Measurements from ENCODE around the gene IFT27.

DNA sequence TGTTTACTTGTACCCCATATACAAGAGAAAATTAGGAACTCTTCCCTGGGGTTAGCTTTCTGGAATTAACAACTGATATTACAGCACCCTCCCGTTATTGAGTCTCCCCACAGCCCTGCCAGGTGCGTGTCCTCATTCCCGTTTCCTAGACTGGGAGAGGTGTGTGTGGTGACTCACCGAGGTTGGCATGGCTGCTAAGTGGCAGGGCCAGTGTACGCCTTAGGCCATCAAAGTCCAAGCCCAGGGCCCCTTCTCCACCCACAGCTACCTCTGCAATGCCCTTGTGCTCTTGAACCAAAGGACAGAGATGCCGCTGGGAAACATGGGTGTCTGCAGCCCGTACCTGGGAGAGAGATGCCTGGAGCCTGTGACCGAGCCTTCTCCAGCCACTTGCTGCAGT lies 12.3 kb downstream of the IFT27 start:
- TF ChIP-seq, protein P1, sequence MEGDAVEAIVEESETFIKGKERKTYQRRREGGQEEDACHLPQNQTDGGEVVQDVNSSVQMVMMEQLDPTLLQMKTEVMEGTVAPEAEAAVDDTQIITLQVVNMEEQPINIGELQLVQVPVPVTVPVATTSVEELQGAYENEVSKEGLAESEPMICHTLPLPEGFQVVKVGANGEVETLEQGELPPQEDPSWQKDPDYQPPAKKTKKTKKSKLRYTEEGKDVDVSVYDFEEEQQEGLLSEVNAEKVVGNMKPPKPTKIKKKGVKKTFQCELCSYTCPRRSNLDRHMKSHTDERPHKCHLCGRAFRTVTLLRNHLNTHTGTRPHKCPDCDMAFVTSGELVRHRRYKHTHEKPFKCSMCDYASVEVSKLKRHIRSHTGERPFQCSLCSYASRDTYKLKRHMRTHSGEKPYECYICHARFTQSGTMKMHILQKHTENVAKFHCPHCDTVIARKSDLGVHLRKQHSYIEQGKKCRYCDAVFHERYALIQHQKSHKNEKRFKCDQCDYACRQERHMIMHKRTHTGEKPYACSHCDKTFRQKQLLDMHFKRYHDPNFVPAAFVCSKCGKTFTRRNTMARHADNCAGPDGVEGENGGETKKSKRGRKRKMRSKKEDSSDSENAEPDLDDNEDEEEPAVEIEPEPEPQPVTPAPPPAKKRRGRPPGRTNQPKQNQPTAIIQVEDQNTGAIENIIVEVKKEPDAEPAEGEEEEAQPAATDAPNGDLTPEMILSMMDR (IDR thresholded peaks at IDR 0.05): no peak
- TF ChIP-seq ZFX (IDR thresholded peaks at IDR 0.05; ENCODE audit: borderline replicate concordance): no peak
